Natural killer cell (primary cell): ENCODE measurements around the gene SF3B3. TPM values are rescaled to one million over a fixed set of nuclear protein-coding genes. Genes with fewer than 3 reads are reported as not detected.
A peak's percentile ranks its signal among the peaks of the same experiment; 100 is the strongest.

Experiments
- ATAC-seq, 3 donors: fragments of 150-1000 bp in 2 of 3; fragments of 200-7000 bp in 1 of 3; cut with Tn5 transposase; 1 replicate in 1 of 3; 2 replicates in 2 of 3; pipeline ENCODE4 v1.10.0; 2021; ENCODE audit warnings: mild to moderate bottlenecking in 2 of 3, moderate library complexity in 2 of 3
- DNase-seq, 2 donors: peaks; one replicate each; pipeline versions ENCODE4 v3.0.0 to v3.0.0-alpha.2; 2013 to 2021; ENCODE audit warnings: mixed read lengths in 1 of 2
- H3K27ac ChIP-seq: one replicate; pipeline ENCODE4 v1.5.1; 2013; ENCODE audit warnings: mild to moderate bottlenecking, low read length
- H3K27me3 ChIP-seq: one replicate; pipeline ENCODE4 v1.6.1; 2013; ENCODE audit warnings: low read length; ENCODE audit not compliant: control insufficient read depth, insufficient read depth
- H3K36me3 ChIP-seq: one replicate; pipeline ENCODE4 v1.6.1; 2013; ENCODE audit warnings: low read length; ENCODE audit not compliant: control insufficient read depth, insufficient read depth
- H3K4me1 ChIP-seq: one replicate; pipeline ENCODE4 v1.6.1; 2013; ENCODE audit warnings: low read length; ENCODE audit not compliant: control insufficient read depth, insufficient read depth
- H3K4me3 ChIP-seq: one replicate; pipeline ENCODE4 v1.5.1; 2013; ENCODE audit warnings: low read length
- H3K9me3 ChIP-seq: one replicate; pipeline ENCODE4 v1.6.1; 2013; ENCODE audit warnings: low read length; ENCODE audit not compliant: control insufficient read depth, insufficient read depth
- H3K27ac Mint-ChIP-seq, 2 donors: one replicate each; pipeline ENCODE4 v1.8.0; 2022; ENCODE audit warnings: mild to moderate bottlenecking in 2 of 2, mixed read lengths in 2 of 2, moderate library complexity in 1 of 2
- H3K27me3 Mint-ChIP-seq, 2 donors: one replicate each; pipeline ENCODE4 v1.8.0; 2022; ENCODE audit warnings: low read depth in 2 of 2, mixed read lengths in 2 of 2
- H3K36me3 Mint-ChIP-seq: one replicate; pipeline ENCODE4 v1.8.0; 2022; ENCODE audit warnings: mixed read lengths
- H3K4me1 Mint-ChIP-seq, 2 donors: one replicate each; pipeline ENCODE4 v1.8.0; 2022; ENCODE audit warnings: mixed read lengths in 2 of 2
- H3K4me3 Mint-ChIP-seq: one replicate; pipeline ENCODE4 v1.8.0; 2022; ENCODE audit warnings: mild to moderate bottlenecking, moderate library complexity, mixed read lengths
- H3K9me3 Mint-ChIP-seq, 2 donors: one replicate each; pipeline ENCODE4 v1.8.0; 2022; ENCODE audit warnings: mixed read lengths in 2 of 2
- CTCF ChIP-seq: fragments of 200-600 bp; IDR thresholded peaks from one replicate; pipeline ENCODE4 v1.8.0; 2022; ENCODE audit warnings: antibody characterized with exemption
- WGBS: methylation state at CpG from one replicate; pipeline ENCODE4 v1.1.7; 2013; ENCODE audit warnings: missing lambda C conversion rate; ENCODE audit not compliant: insufficient coverage; 5-methylcytosine and 5-hydroxymethylcytosine counted together
- intact Hi-C: fragments of 100-400 bp; cut with micrococcal nuclease; formaldehyde crosslinking; loops from one replicate; pipeline ENCODE4 v1.14.2; 2022
- total RNA-seq, 4 donors: library from RNA; stranded (reverse); fragments of 120-200 nt in 1 of 4; gene quantifications; one replicate each; pipeline versions ENCODE4 v1.2.3 to v1.2.4, GENCODE V29; 2013 to 2022

The SF3B3 gene
- 100 to 1,000 TPM; 164 to 220 (median 173) TPM for total RNA-seq
- 187 TPM for total RNA-seq (2013)

GRCh38 chr16:70523743-70524398 is at the start of gene SF3B3:
Gene SF3B3, plus strand, starts transcription at chr16:70523816. Its CDS starts 2,841 bp downstream, at chr16:70526657.
- Histone ChIP-seq H3K36me3 (peaks cover 14% of the 10 kb centered on the region), H3K9me3 (no peaks in the 10 kb centered on the region), H3K4me3 (peak within 1 kb of the TSS; percentile 84), H3K27me3 (no peaks in the 10 kb centered on the region), H3K27ac (peak within 1 kb of the TSS; percentile 90), H3K4me1 (peaks cover 37% of the 10 kb centered on the region)
- Mint-ChIP-seq H3K36me3 (peaks cover 4% of the 10 kb centered on the region), H3K4me3 (peak within 1 kb of the TSS; percentile 100), H3K27ac (peak within 1 kb of the TSS; percentile 99 to 100), H3K27me3 (no peaks in the 10 kb centered on the region), H3K9me3 (no peaks in the 10 kb centered on the region), H3K4me1 (peaks cover 60 to 61% of the 10 kb centered on the region in 2 donors)
- ATAC-seq: peak; percentile 64 to 81 (median 75)
- under 1% methylated on average over 32 of the region's 32 CpGs for WGBS
- DNase-seq: peak in 1 of 2 donors; percentile 75
- intact Hi-C loops: loop anchor here (1.0 to 5.0 kb wide), 5 partner anchors 85 to 225 kb away; partner anchors contain the start of genes DDX19A, DDX19B and ST3GAL2
- no peak for TF ChIP-seq CTCF

DNA sequence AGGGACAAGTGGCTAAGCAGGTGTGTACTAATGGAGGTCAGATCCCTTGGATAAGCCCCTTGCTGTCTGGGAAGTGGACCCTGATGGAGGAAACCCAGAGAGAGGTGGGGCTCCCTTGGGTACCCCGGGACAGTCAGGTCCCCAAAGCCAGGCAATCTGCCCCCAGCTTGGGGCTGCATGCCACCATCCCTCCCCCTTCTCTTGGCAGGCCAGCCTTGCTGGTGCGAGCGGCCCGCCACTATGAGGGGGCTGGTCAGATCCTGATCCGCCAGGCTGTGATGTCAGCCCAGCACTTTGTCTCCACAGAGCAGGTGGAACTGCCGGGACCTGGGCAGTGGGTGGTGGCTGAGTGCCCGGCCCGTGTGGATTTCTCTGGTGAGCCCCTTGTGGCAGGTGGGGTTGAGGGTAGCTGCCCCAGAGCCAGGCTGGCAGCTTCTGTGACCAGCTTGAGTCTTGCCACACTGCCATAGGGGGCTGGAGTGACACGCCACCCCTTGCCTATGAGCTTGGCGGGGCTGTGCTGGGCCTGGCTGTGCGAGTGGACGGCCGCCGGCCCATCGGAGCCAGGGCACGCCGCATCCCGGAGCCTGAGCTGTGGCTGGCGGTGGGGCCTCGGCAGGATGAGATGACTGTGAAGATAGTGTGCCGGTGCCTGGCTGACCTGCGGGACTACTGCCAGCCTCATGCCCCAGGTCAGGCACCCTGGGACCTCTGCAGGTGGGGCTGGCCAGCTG is 49.1 kb upstream of the SF3B3 start:
- H3K27me3 Mint-ChIP-seq: no peaks in the 10 kb centered on the region
- TF ChIP-seq CTCF: no peak

GRCh38 chr16:70475054-70475871 is 48.4 kb upstream of the SF3B3 start:
- Mint-ChIP-seq H3K27me3 (no peaks in the 10 kb centered on the region), H3K27ac (no peak overlapping the region), H3K4me1 (no peaks in the 10 kb centered on the region), H3K4me3 (no peak overlapping the region), H3K36me3 (no peaks in the 10 kb centered on the region), H3K9me3 (no peaks in the 10 kb centered on the region)
- Histone ChIP-seq H3K27ac (no peak overlapping the region), H3K9me3 (no peaks in the 10 kb centered on the region), H3K27me3 (no peaks in the 10 kb centered on the region), H3K36me3 (peaks cover 29% of the 10 kb centered on the region), H3K4me1 (peaks cover 5% of the 10 kb centered on the region), H3K4me3 (no peak overlapping the region)
- no peak for TF ChIP-seq CTCF
- WGBS: 92% methylated on average over 24 of the region's 24 CpGs
- DNase-seq (no peak), ATAC-seq (no peak)
- intact Hi-C loops: no loop called here

More for the DNA sequence above, 49.1 kb upstream of the SF3B3 start:
- intact Hi-C loops: no loop called here
- Mint-ChIP-seq H3K36me3 (no peaks in the 10 kb centered on the region), H3K4me3 (no peak overlapping the region), H3K9me3 (no peaks in the 10 kb centered on the region), H3K4me1 (no peaks in the 10 kb centered on the region), H3K27ac (no peak overlapping the region)
- no peak overlapping the region for H3K27ac ChIP-seq
- no peaks in the 10 kb centered on the region for H3K9me3 ChIP-seq
- peaks cover 5% of the 10 kb centered on the region for H3K4me1 ChIP-seq
- WGBS: 97% methylated on average over 22 of the region's 22 CpGs
- no peak overlapping the region for H3K4me3 ChIP-seq
- DNase-seq (no peak), ATAC-seq (no peak)
- H3K36me3 ChIP-seq: peaks cover 22% of the 10 kb centered on the region
- H3K27me3 ChIP-seq: no peaks in the 10 kb centered on the region
